ENCODE results near the gene TNFSF10.

DNA sequence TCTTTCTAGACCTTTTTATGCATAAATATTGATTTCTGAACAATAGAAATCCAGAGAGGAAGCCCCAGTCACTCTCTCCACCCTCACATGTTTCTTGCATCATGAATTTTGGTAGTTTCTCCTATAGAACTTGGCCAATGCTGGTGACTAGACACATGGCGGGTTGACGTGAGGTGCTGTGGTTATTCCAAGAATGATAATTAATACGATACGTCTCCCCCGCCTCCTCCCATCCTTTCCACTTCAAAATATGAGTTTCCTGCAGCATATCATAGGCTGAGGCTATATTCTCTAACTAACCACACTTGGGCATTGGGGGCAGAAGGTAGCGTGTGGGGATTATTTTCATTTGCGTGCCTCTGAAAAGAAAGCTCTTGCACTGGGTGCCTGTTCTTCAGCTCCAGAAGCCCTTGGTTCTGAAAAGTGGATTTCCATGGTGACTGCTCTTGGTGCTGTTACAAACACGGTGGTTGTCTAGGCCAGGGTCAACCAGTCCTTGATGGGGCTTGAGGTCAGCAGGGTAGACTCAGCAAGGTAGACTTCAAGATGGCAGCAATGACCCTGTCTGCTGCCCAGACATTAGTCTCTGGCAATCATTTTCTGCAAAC is 5.3 kb downstream of the TNFSF10 start:
- TF ChIP-seq CTCF (conservative IDR thresholded peaks at IDR 0.05; ENCODE audit: low read length) (no peak), EZH2phosphoT487 (IDR thresholded peaks at IDR 0.05; ENCODE audit: borderline replicate concordance) (no peak)

Data from Loucy (cell line).